ENCODE results near the gene ANAPC1. TPM values are rescaled to one million over a fixed set of nuclear protein-coding genes. Genes with fewer than 3 reads are reported as not detected.
"Not testable (repeated sequence)": the region's sequence is repeated elsewhere in the genome, so short reads cannot be mapped to it uniquely, and the experiment has no call there.

Gene ANAPC1
- total and polyA plus RNA-seq, 10 of the 15 experiments (the other 5 are each of a cell fraction or from before 2014, with no cell fraction given) = 10.0 to 108 (median 53.6) TPM

DNA sequence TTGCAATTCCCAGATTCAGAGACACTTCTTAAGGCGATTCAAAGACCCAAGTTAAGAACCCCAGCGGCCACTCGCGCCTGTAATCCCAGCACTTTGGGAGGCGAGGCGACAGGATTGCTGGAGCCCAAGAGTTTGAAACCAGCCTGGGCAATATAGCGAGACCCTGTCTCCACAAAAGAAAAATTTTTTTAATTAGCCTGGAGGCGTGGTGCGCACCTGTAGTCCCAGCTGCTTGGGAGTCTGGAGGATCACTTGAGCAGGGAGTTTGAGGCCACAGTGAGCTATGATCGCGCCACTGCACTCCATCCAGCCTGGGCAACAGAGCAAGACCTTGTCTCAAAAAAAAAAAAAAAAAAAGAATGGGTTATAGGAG lies 585 bp upstream of the ANAPC1 start:
- ATAC-seq (peak; percentile 14), DNase-seq (ENCODE audit: low read depth, low spot score) (no peak), FAIRE-seq (no peak)
- Histone ChIP-seq H2AFZ (ENCODE audit: control insufficient read depth, low read depth, low read length) (peak overlapping the region; percentile 93), H3K9me3 (replicated peaks; ENCODE audit: control insufficient read depth, insufficient read depth, low read length) (no peaks in the 10 kb centered on the region), H3K27ac (ENCODE audit: control insufficient read depth, insufficient read depth) (peak overlapping the region; percentile 90), H4K20me1 (ENCODE audit: control insufficient read depth, insufficient read depth) (no peaks in the 10 kb centered on the region), H3K79me2 (ENCODE audit: control insufficient read depth, insufficient read depth, low read length) (peaks cover 29% of the 10 kb centered on the region), H3K36me3 (ENCODE audit: control insufficient read depth in 2 of 2, insufficient read depth in 2 of 2, low read length in 1 of 2) (no peaks in the 10 kb centered on the region), H3K9ac (ENCODE audit: control insufficient read depth, insufficient read depth, low read length) (peak overlapping the region; percentile 88), H3K27me3 (replicated peaks in 1 of 2; ENCODE audit: control insufficient read depth in 2 of 2, insufficient read depth in 2 of 2, low read length in 1 of 2) (no peaks in the 10 kb centered on the region), H3K4me1 (ENCODE audit: control insufficient read depth, insufficient read depth, low read length) (no peaks in the 10 kb centered on the region; the same call in 1 of the 2 replicates), H3K4me3 (peak overlapping the region; percentile 97), H3K4me2 (ENCODE audit: control insufficient read depth, insufficient read depth) (peak overlapping the region; percentile 86)
- intact Hi-C loops (cut with micrococcal nuclease; ENCODE audit: unreplicated experiment) = loop anchor here (10.0 kb wide), 1 partner anchor 550 kb away; the partner anchor contains the start of gene RGPD8
- no TSS peak for BruUV-seq (replicated peaks)
- in situ Hi-C loops (cut with MboI) = loop anchor here (10.0 kb wide), 1 partner anchor 370 kb away; the partner anchor contains the start of gene ZC3H8
- ChIA-PET RAD21 (ENCODE audit: unreplicated experiment) (interaction anchor here (0.7 to 1.5 kb wide), 5 partner anchors 14 to 187 kb away, joined by 3 to 5 read pairs (median 5); partner anchors contain the start of genes MERTK and TMEM87B), POLR2A (interaction anchor here (0.6 to 1.1 kb wide), 3 partner anchors 18 to 170 kb away, joined by 3 to 5 read pairs (median 3); partner anchors contain the start of gene TMEM87B), CTCF (interaction anchor here (0.6 to 2.2 kb wide), 7 partner anchors 11 to 590 kb away, joined by 3 to 8 read pairs (median 4); no protein-coding TSS in a partner anchor), SMC1A (ENCODE audit: uncharacterized antibody, unreplicated experiment) (interaction anchor here (3.0 kb wide), 2 partner anchors 16 to 165 kb away, joined by 11 to 14 read pairs; no protein-coding TSS in a partner anchor)
- TF ChIP-seq, protein P1, sequence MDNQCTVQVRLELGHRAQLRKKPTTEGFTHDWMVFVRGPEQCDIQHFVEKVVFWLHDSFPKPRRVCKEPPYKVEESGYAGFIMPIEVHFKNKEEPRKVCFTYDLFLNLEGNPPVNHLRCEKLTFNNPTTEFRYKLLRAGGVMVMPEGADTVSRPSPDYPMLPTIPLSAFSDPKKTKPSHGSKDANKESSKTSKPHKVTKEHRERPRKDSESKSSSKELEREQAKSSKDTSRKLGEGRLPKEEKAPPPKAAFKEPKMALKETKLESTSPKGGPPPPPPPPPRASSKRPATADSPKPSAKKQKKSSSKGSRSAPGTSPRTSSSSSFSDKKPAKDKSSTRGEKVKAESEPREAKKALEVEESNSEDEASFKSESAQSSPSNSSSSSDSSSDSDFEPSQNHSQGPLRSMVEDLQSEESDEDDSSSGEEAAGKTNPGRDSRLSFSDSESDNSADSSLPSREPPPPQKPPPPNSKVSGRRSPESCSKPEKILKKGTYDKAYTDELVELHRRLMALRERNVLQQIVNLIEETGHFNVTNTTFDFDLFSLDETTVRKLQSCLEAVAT (IDR thresholded peaks at IDR 0.05) = 0 out of 2 replicates have a peak, but pooled peaks have one; percentile 6
- TF ChIP-seq MAX (IDR thresholded peaks at IDR 0.05; ENCODE audit: low read depth, low read length) (no peak), IKZF2 (IDR thresholded peaks at IDR 0.05) (0 out of 4 replicates have a peak, but pooled peaks of 1 of the 2 experiments have one; percentile 19), NR2F1 (conservative IDR thresholded peaks at IDR 0.05) (0 out of 2 replicates have a peak, but pooled peaks have one; percentile 4), CBX5 (IDR thresholded peaks at IDR 0.05; ENCODE audit: low read depth) (0 out of 2 replicates have a peak, but pooled peaks have one; percentile 2)
- WGBS (ENCODE audit: insufficient coverage, insufficient replicate concordance, low lambda C conversion rate, missing lambda C conversion rate) = 5% methylated on average over 9 of the region's 11 CpGs

DNA sequence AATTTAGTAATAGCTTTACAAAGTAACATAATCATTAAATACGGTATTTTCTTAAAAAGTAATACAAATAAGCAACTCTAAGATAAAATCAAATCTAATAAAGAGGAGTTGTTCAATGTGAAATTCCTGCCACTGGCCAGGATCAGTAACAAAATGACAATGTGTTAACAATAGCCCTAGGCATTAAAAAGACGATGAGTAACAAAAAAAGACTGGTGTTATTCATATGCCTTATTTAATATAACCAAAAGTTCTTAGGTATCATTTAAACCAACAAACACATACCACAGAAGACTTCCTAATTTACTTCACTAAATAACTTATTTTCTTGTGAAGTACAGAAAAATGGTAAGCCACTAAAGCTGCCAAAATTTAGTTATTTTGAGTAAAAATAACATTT lies 11.2 kb downstream of the ANAPC1 start:
- H2AFZ ChIP-seq (ENCODE audit: control insufficient read depth, low read depth, low read length); DNase-seq (ENCODE audit: low read depth, low spot score); intact Hi-C loops (cut with micrococcal nuclease; ENCODE audit: unreplicated experiment); H3K36me3 ChIP-seq (ENCODE audit: control insufficient read depth in 2 of 2, insufficient read depth in 2 of 2, low read length in 1 of 2); RAD21 ChIA-PET (ENCODE audit: unreplicated experiment); BruUV-seq (replicated peaks); H3K27me3 ChIP-seq (replicated peaks in 1 of 2; ENCODE audit: control insufficient read depth in 2 of 2, insufficient read depth in 2 of 2, low read length in 1 of 2); ATAC-seq; H4K20me1 ChIP-seq (ENCODE audit: control insufficient read depth, insufficient read depth); in situ Hi-C loops (cut with MboI); H3K4me3 ChIP-seq; H3K27ac ChIP-seq (ENCODE audit: control insufficient read depth, insufficient read depth); H3K9ac ChIP-seq (ENCODE audit: control insufficient read depth, insufficient read depth, low read length); H3K9me3 ChIP-seq (replicated peaks; ENCODE audit: control insufficient read depth, insufficient read depth, low read length); POLR2A ChIA-PET; SMC1A ChIA-PET (ENCODE audit: uncharacterized antibody, unreplicated experiment); H3K4me2 ChIP-seq (ENCODE audit: control insufficient read depth, insufficient read depth); H3K79me2 ChIP-seq (ENCODE audit: control insufficient read depth, insufficient read depth, low read length); H3K4me1 ChIP-seq (ENCODE audit: control insufficient read depth, insufficient read depth, low read length): not testable (repeated sequence)
- peak; percentile 7 for FAIRE-seq
- CTCF ChIA-PET = interaction anchor here (1.0 kb wide), 1 partner anchor 12 kb away, joined by 4 read pairs; no protein-coding TSS in a partner anchor
- 100% methylated on average over 2 of the region's 2 CpGs for WGBS (ENCODE audit: insufficient coverage, insufficient replicate concordance, low lambda C conversion rate, missing lambda C conversion rate)

DNA sequence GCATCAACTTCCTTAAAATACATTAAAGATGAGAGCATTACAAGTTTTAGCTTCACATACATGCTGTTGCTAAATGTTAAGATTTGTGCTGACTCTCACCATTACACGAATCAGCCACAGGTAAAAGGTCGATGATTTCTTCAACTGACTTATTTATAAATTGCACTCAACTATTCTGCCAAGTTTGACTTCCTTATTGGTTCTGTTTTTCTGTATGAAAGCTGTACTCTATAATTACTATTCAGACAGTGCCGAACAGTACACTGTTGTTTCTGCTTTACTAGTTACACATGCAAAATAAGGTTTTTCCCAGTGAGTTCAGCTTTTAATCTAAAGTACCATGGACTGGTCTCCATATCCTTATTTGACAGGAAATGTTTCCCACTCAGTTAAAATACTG lies 18.9 kb downstream of the ANAPC1 start:
- H3K4me3 ChIP-seq; H3K27ac ChIP-seq (ENCODE audit: control insufficient read depth, insufficient read depth); H2AFZ ChIP-seq (ENCODE audit: control insufficient read depth, low read depth, low read length); DNase-seq (ENCODE audit: low read depth, low spot score); BruUV-seq (replicated peaks); RAD21 ChIA-PET (ENCODE audit: unreplicated experiment); SMC1A ChIA-PET (ENCODE audit: uncharacterized antibody, unreplicated experiment); POLR2A ChIA-PET; H3K9me3 ChIP-seq (replicated peaks; ENCODE audit: control insufficient read depth, insufficient read depth, low read length); H3K36me3 ChIP-seq (ENCODE audit: control insufficient read depth in 2 of 2, insufficient read depth in 2 of 2, low read length in 1 of 2); in situ Hi-C loops (cut with MboI); CTCF ChIA-PET; H3K4me2 ChIP-seq (ENCODE audit: control insufficient read depth, insufficient read depth); H3K9ac ChIP-seq (ENCODE audit: control insufficient read depth, insufficient read depth, low read length); H3K27me3 ChIP-seq (replicated peaks in 1 of 2; ENCODE audit: control insufficient read depth in 2 of 2, insufficient read depth in 2 of 2, low read length in 1 of 2); H3K4me1 ChIP-seq (ENCODE audit: control insufficient read depth, insufficient read depth, low read length); FAIRE-seq; H3K79me2 ChIP-seq (ENCODE audit: control insufficient read depth, insufficient read depth, low read length); H4K20me1 ChIP-seq (ENCODE audit: control insufficient read depth, insufficient read depth); intact Hi-C loops (cut with micrococcal nuclease; ENCODE audit: unreplicated experiment); ATAC-seq: not testable (repeated sequence)
- 6% methylated on average over 2 of the region's 3 CpGs for WGBS (ENCODE audit: insufficient coverage, insufficient replicate concordance, low lambda C conversion rate, missing lambda C conversion rate)

Measured in GM12878 (cell line).